Measurements from ENCODE around the gene RBMX2. TPM values are rescaled to one million over a fixed set of nuclear protein-coding genes. Genes with fewer than 3 reads are reported as not detected.
A peak's percentile ranks its signal among the peaks of the same experiment; 100 is the strongest.

Gene RBMX2
- total and polyA plus RNA-seq, 2 experiments from 2014 or later = 16.1 to 48.9 TPM

- TF ChIP-seq CTCF (conservative IDR thresholded peaks at IDR 0.05; ENCODE audit: low read depth in 2 of 2) (no peak), EZH2 (IDR thresholded peaks at IDR 0.05; ENCODE audit: low read depth, unreplicated experiment) (no peak), JUNB (IDR thresholded peaks at IDR 0.05; ENCODE audit: unreplicated experiment) (no peak)
These were observed 17.0 kb downstream of the RBMX2 start (continued) for GRCh38 chrX:130418740-130419139.

- peaks cover 16% of the 10 kb centered on the region for H3K4me1 Mint-ChIP-seq
- Histone ChIP-seq H3K79me2 (replicated peaks; ENCODE audit: insufficient read depth) (no peaks in the 10 kb centered on the region), H3K4me3 (no peak overlapping the region), H2AFZ (no peak overlapping the region), H3K4me1 (ENCODE audit: insufficient read depth) (peaks cover 8% of the 10 kb centered on the region; the same call in 1 of the 2 replicates), H4K20me1 (replicated peaks; ENCODE audit: insufficient read depth) (no peaks in the 10 kb centered on the region), H3K36me3 (ENCODE audit: insufficient read depth) (no peaks in the 10 kb centered on the region), H3K4me2 (peak overlapping the region; percentile 32; the same call in 1 of the 2 replicates), H3K27ac (ENCODE audit: low read depth) (no peak overlapping the region), H3K27me3 (ENCODE audit: insufficient read depth) (no peaks in the 10 kb centered on the region), H3F3A (replicated peaks; ENCODE audit: low read depth) (no peaks in the 10 kb centered on the region), H3K9me2 (ENCODE audit: insufficient read depth) (no peaks in the 10 kb centered on the region)
- ATAC-seq (no peak), DNase-seq (ENCODE audit: low spot score) (no peak)
- H3K4me3 Mint-ChIP-seq = no peak overlapping the region
- peaks cover 2% of the 10 kb centered on the region; the same call in 1 of the 3 replicates for H3K36me3 Mint-ChIP-seq (ENCODE audit: low read depth)
- no peaks in the 10 kb centered on the region for H3K9me3 Mint-ChIP-seq
- no peaks in the 10 kb centered on the region for H3K27me3 Mint-ChIP-seq (ENCODE audit: insufficient read depth, low read depth, poor library complexity)
- no peak overlapping the region for H3K27ac Mint-ChIP-seq
- TF ChIP-seq ZNF114 (CRISPR knock-in tag; IDR thresholded peaks at IDR 0.05) (no peak), STAT1 (IDR thresholded peaks at IDR 0.05; ENCODE audit: unreplicated experiment) (no peak), REST (IDR thresholded peaks at IDR 0.05; ENCODE audit: unreplicated experiment) (no peak), CTCF (conservative IDR thresholded peaks at IDR 0.05; ENCODE audit: low read depth in 2 of 2) (no peak), ZNF462 (CRISPR knock-in tag; IDR thresholded peaks at IDR 0.05) (no peak), POLR2AphosphoS5 (IDR thresholded peaks at IDR 0.05; ENCODE audit: low read depth) (no peak), CREB1 (CRISPR knock-in tag; IDR thresholded peaks at IDR 0.05; ENCODE audit: low read depth) (no peak), EZH2phosphoT487 (IDR thresholded peaks at IDR 0.05; ENCODE audit: unreplicated experiment) (no peak), NANOG (IDR thresholded peaks at IDR 0.05; ENCODE audit: borderline replicate concordance) (no peak), EZH2 (IDR thresholded peaks at IDR 0.05; ENCODE audit: low read depth, unreplicated experiment) (no peak), JUNB (IDR thresholded peaks at IDR 0.05; ENCODE audit: unreplicated experiment) (no peak)
These were observed 17.5 kb downstream of the RBMX2 start for GRCh38 chrX:130419263-130419662.

Data from GM23338 (cell line).